H1 (cell line): ENCODE results near the gene FOXJ2. TPM values are rescaled to one million over a fixed set of nuclear protein-coding genes. Genes with fewer than 3 reads are reported as not detected.

Experiments
- CTCF ChIA-PET: fragments of 300-600 bp; sonication (Branson Sonifier 250); formaldehyde crosslinking; loops from one replicate; lab custom pipeline; 2021; ENCODE audit not compliant: partially characterized antibody; lab: Charles Lee
- POLR2A ChIA-PET: fragments of 300-600 bp; sonication (Branson Sonifier 250); formaldehyde crosslinking; loops from one replicate; lab custom pipeline; 2021; ENCODE audit warnings: inconsistent platforms; ENCODE audit not compliant: partially characterized antibody; lab: Charles Lee
- DNase-seq, 2 experiments: peaks; one replicate each; pipeline versions ENCODE4 v3.0.0 to v3.0.0-alpha.2; 2010 to 2022; ENCODE audit warnings: low spot score in 2 of 2, low read depth in 1 of 2, mixed read lengths in 1 of 2
- FAIRE-seq: peaks from 2 replicates; lab custom pipeline; 2011; peaks lifted over from hg19 to GRCh38; lab: Jason Lieb, UNC
- H2AFZ ChIP-seq: 2 replicates; pipeline ENCODE4 v1.8.1; 2012; ENCODE audit warnings: low read length, inconsistent platforms
- H2AK5ac ChIP-seq: 2 replicates; pipeline ENCODE4 v1.6.1; 2013; ENCODE audit warnings: low read depth, low read length
- H2BK120ac ChIP-seq: replicated peaks from 2 replicates; pipeline ENCODE3; 2013; ENCODE audit warnings: low read depth, low read length, inconsistent platforms
- H2BK12ac ChIP-seq: 2 replicates; pipeline ENCODE4 v1.6.1; 2013; ENCODE audit warnings: low read depth, low read length
- H2BK15ac ChIP-seq: 2 replicates; pipeline ENCODE4 v1.6.1; 2013; ENCODE audit warnings: low read length
- H2BK20ac ChIP-seq: 2 replicates; pipeline ENCODE4 v1.6.1; 2013; ENCODE audit warnings: low read length
- H2BK5ac ChIP-seq: 2 replicates; pipeline ENCODE4 v1.6.1; 2013; ENCODE audit warnings: low read depth, low read length
- H3K14ac ChIP-seq: 2 replicates; pipeline ENCODE4 v1.6.1; 2013; ENCODE audit warnings: inconsistent platforms; ENCODE audit not compliant: insufficient read length
- H3K18ac ChIP-seq: 2 replicates; pipeline ENCODE4 v1.6.1; 2013; ENCODE audit warnings: low read length; ENCODE audit errors: extremely low read depth
- H3K23ac ChIP-seq: 2 replicates; pipeline ENCODE4 v1.6.1; 2013; ENCODE audit warnings: inconsistent platforms; ENCODE audit not compliant: insufficient read length
- H3K23me2 ChIP-seq: 2 replicates; pipeline ENCODE4 v1.6.1; 2013; ENCODE audit warnings: low read depth, low read length
- H3K27ac ChIP-seq: 2 replicates; pipeline ENCODE4 v1.6.1; 2011; ENCODE audit warnings: low read depth, low read length, inconsistent platforms
- H3K27me3 ChIP-seq, 4 experiments: replicated peaks in 1 of 4; 1 replicate in 1 of 4; 2 replicates in 3 of 4; pipeline versions ENCODE4 v1.6.1 to v1.8.1; 2011 to 2013; ENCODE audit warnings: low read length in 3 of 4, mild to moderate bottlenecking in 3 of 4, inconsistent platforms in 2 of 4, mixed read lengths in 2 of 4, moderate library complexity in 1 of 4; ENCODE audit not compliant: control insufficient read depth in 3 of 4, insufficient read depth in 3 of 4; ENCODE audit errors: extremely low read depth in 1 of 4
- H3K36me3 ChIP-seq, 4 experiments: 2 replicates each; pipeline versions ENCODE4 v1.6.1 to v1.8.1; 2011 to 2013; ENCODE audit warnings: mild to moderate bottlenecking in 4 of 4, low read length in 3 of 4, moderate library complexity in 2 of 4, control low read depth in 1 of 4, inconsistent platforms in 1 of 4; ENCODE audit not compliant: insufficient read depth in 4 of 4, control insufficient read depth in 2 of 4
- H3K4ac ChIP-seq: replicated peaks from 2 replicates; pipeline ENCODE3; 2013; ENCODE audit warnings: low read length, low read depth, mixed read lengths, inconsistent platforms; ENCODE audit not compliant: insufficient read length
- H3K4me1 ChIP-seq, 4 experiments: replicated peaks in 1 of 4; 1 replicate in 1 of 4; 2 replicates in 3 of 4; pipeline versions ENCODE4 v1.6.1 to v1.8.1; 2011 to 2013; ENCODE audit warnings: low read length in 3 of 4, inconsistent platforms in 2 of 4, mixed read lengths in 1 of 4; ENCODE audit not compliant: insufficient read depth in 4 of 4, control insufficient read depth in 3 of 4
- H3K4me2 ChIP-seq, 2 experiments: 2 replicates each; pipeline versions ENCODE4 v1.6.1 to v1.8.1; 2011 to 2013; ENCODE audit warnings: low read depth in 2 of 2, low read length in 2 of 2, control low read depth in 1 of 2, inconsistent platforms in 1 of 2, mild to moderate bottlenecking in 1 of 2; ENCODE audit not compliant: insufficient read depth in 1 of 2
- H3K4me3 ChIP-seq, 4 experiments: fragments of 200-600, 300-600 bp in 1 of 4; sonication (generic), shearing (Covaris generic), sonication (Bioruptor Twin) in 1 of 4; 2 replicates each; pipeline versions ENCODE4 v1.5.1 to v1.8.1; 2011 to 2016; ENCODE audit warnings: low read length in 4 of 4, low read depth in 3 of 4, control low read depth in 2 of 4, inconsistent platforms in 2 of 4, mild to moderate bottlenecking in 2 of 4, mixed read lengths in 1 of 4, moderate library complexity in 1 of 4; ENCODE audit not compliant: insufficient read depth in 2 of 4; ENCODE audit errors: extremely low read depth in 1 of 4
- H3K56ac ChIP-seq: replicated peaks from 2 replicates; pipeline ENCODE3; 2013; ENCODE audit warnings: low read depth, mild to moderate bottlenecking, mixed read lengths, low read length, inconsistent platforms; ENCODE audit not compliant: insufficient read length
- H3K79me1 ChIP-seq: 2 replicates; pipeline ENCODE4 v1.6.1; 2013; ENCODE audit warnings: low read depth, low read length, control low read depth
- H3K79me2 ChIP-seq, 2 experiments: 2 replicates each; pipeline versions ENCODE4 v1.6.1 to v1.8.1; 2012 to 2013; ENCODE audit warnings: low read length in 2 of 2, mild to moderate bottlenecking in 2 of 2, inconsistent platforms in 1 of 2; ENCODE audit not compliant: insufficient read depth in 2 of 2, control insufficient read depth in 1 of 2
- H3K9ac ChIP-seq, 4 experiments: replicated peaks in 1 of 4; 1 replicate in 1 of 4; 2 replicates in 3 of 4; pipeline versions ENCODE4 v1.6.1 to v1.8.1; 2011 to 2013; ENCODE audit warnings: low read depth in 3 of 4, low read length in 3 of 4, control low read depth in 2 of 4, mild to moderate bottlenecking in 2 of 4, moderate library complexity in 2 of 4, inconsistent platforms in 1 of 4; ENCODE audit errors: extremely low read depth in 1 of 4
- H3K9me3 ChIP-seq, 2 experiments: 2 replicates each; pipeline versions ENCODE4 v1.6.1 to v1.8.1; 2012 to 2013; ENCODE audit warnings: mild to moderate bottlenecking in 2 of 2, moderate library complexity in 2 of 2, control low read depth in 1 of 2, inconsistent platforms in 1 of 2, low read depth in 1 of 2, low read length in 1 of 2, mixed read lengths in 1 of 2; ENCODE audit not compliant: insufficient read depth in 2 of 2
- H4K20me1 ChIP-seq, 2 experiments: replicated peaks in 1 of 2; 2 replicates each; pipeline versions ENCODE3 to v1.8.1; 2011 to 2013; ENCODE audit warnings: inconsistent platforms in 2 of 2, low read length in 2 of 2, mild to moderate bottlenecking in 1 of 2; ENCODE audit not compliant: insufficient read depth in 2 of 2, control insufficient read depth in 1 of 2
- H4K5ac ChIP-seq: 2 replicates; pipeline ENCODE4 v1.6.1; 2013; ENCODE audit warnings: low read length, low read depth, mixed read lengths, inconsistent platforms; ENCODE audit not compliant: insufficient read length
- H4K8ac ChIP-seq: 2 replicates; pipeline ENCODE4 v1.8.0; 2013; ENCODE audit warnings: mild to moderate bottlenecking, moderate library complexity, low read length, inconsistent platforms; ENCODE audit not compliant: insufficient read depth; ENCODE audit errors: extremely low read depth
- H4K91ac ChIP-seq: replicated peaks from 2 replicates; pipeline ENCODE3; 2013; ENCODE audit warnings: low read length, mixed read lengths, inconsistent platforms; ENCODE audit not compliant: insufficient read length
- ASH2L ChIP-seq: fragments of 200-600, 300-600 bp; sonication (generic); IDR thresholded peaks from one replicate; pipeline ENCODE4 v1.7.1; 2017; ENCODE audit warnings: low read length
- ATF2 ChIP-seq: IDR thresholded peaks from 2 replicates; pipeline ENCODE4 v1.6.1; 2012; ENCODE audit warnings: low read length, inconsistent platforms
- ATF3 ChIP-seq: IDR thresholded peaks from 2 replicates; pipeline ENCODE4 v1.6.1; 2011; ENCODE audit warnings: low read depth, mild to moderate bottlenecking, low read length; ENCODE audit not compliant: insufficient read depth
- EP300 ChIP-seq, 2 experiments: IDR thresholded peaks; 1 replicate in 1 of 2; 2 replicates in 1 of 2; pipeline ENCODE4 v1.6.1; 2011 to 2012; ENCODE audit warnings: low read depth in 2 of 2, low read length in 2 of 2, mild to moderate bottlenecking in 2 of 2, borderline replicate concordance in 1 of 2, inconsistent platforms in 1 of 2, moderate library complexity in 1 of 2
- JUN ChIP-seq: IDR thresholded peaks from 2 replicates; pipeline ENCODE4 v1.6.1; 2011; ENCODE audit warnings: low read depth, mild to moderate bottlenecking, improper control_type of control experiment, low read length
- KDM1A ChIP-seq: fragments of 200-600, 300-600 bp; sonication (generic); IDR thresholded peaks from 2 replicates; pipeline ENCODE4 v1.7.1; 2016; ENCODE audit warnings: mild to moderate bottlenecking, low read length, borderline replicate concordance
- SIX5 ChIP-seq: IDR thresholded peaks from 2 replicates; pipeline ENCODE4 v1.6.1; 2011; ENCODE audit warnings: mild to moderate bottlenecking, low read depth, low read length
- WGBS, 2 experiments: shearing (Covaris generic) in 1 of 2; methylation state at CpG; one replicate each; pipeline versions ENCODE4 v1.1.6 to v1.1.7; 2013 to 2015; ENCODE audit warnings: low lambda C conversion rate in 2 of 2, mixed read lengths in 2 of 2, inconsistent platforms in 1 of 2, low coverage in 1 of 2, missing lambda C conversion rate in 1 of 2; ENCODE audit not compliant: insufficient replicate concordance in 2 of 2, insufficient coverage in 1 of 2, insufficient read length in 1 of 2; ENCODE audit errors: extremely low coverage in 1 of 2, missing lambda C conversion rate in 1 of 2; 5-methylcytosine and 5-hydroxymethylcytosine counted together
- polyA plus RNA-seq, 7 experiments: library from polyadenylated mRNA; depleted of rRNA in 3 of 7; stranded (reverse) in 5 of 7; unstranded in 2 of 7; fragments of >200 nt in 5 of 7; fragments of 200-250 nt in 2 of 7; gene quantifications; 1 replicate in 5 of 7; 2 replicates in 1 of 7; 4 replicates in 1 of 7; pipeline versions ENCODE4 v1.2.1 to v1.2.3, GENCODE V29; 2011 to 2013; ENCODE audit warnings: missing spikeins in 2 of 7, mixed read lengths in 2 of 7
- total RNA-seq: library from RNA; stranded (reverse); fragmentation: NEBNext Ultra II Directional; extraction: Animal tissue kit (Norgen Biotek cat#: 25700); gene quantifications from 2 replicates; pipeline ENCODE4 v1.2.1, GENCODE V29; 2021
- TF ChIP-seq, protein P1 (sequence below), 3 experiments: IDR thresholded peaks; 1 replicate in 2 of 3; 2 replicates in 1 of 3; pipeline versions ENCODE4 v1.5.1 to v1.6.1; 2011; ENCODE audit warnings: low read length in 3 of 3, mild to moderate bottlenecking in 3 of 3, inconsistent platforms in 2 of 3, low read depth in 1 of 3, moderate library complexity in 1 of 3; ENCODE audit not compliant: insufficient read depth in 1 of 3; ENCODE audit errors: control extremely low read depth in 1 of 3

FOXJ2 gene
- total and polyA plus RNA-seq, 2 of the 8 experiments (the other 6 are each of a cell fraction or from before 2014, with no cell fraction given): 4.2 to 9.3 TPM

DNA sequence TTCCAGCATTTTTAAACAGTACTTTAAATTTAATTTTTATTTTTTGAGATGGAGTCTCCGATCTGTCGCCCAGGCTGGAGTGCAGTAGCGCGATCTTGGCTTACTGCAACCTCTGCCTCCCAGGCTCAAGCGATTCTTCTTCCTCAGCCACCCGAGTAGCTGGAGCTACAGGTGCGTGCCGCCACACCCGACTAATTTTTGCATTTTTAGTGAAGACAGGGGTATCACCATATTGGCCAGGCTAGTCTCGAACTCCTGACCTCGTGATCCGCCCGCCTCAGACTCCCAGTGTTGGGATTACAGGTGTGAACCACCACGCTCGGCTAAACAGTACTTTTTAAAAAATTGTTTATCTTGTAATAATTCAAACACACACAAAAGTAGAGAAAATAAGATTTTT, 4.2 kb upstream of the FOXJ2 start:
- H2BK20ac ChIP-seq: no peak overlapping the region
- no peak overlapping the region for H2BK5ac ChIP-seq
- H3K79me1 ChIP-seq: no peaks in the 10 kb centered on the region
- H3K9ac ChIP-seq: no peak overlapping the region
- no peak overlapping the region for H3K23ac ChIP-seq
- H3K4me1 ChIP-seq: peaks cover 0 to 3% (median 2%) of the 10 kb centered on the region in 4 experiments; a peak in 3 of 7 replicates
- H4K20me1 ChIP-seq: peaks cover 0 to 2% of the 10 kb centered on the region in 2 experiments
- peaks cover 21% of the 10 kb centered on the region for H3K23me2 ChIP-seq
- no peak overlapping the region for H4K5ac ChIP-seq
- no peak for FAIRE-seq
- H3K27ac ChIP-seq: no peak overlapping the region
- no peak overlapping the region; the same call in 1 of the 2 replicates for H2BK15ac ChIP-seq
- POLR2A ChIA-PET: no interaction called here
- no peak overlapping the region for H3K4ac ChIP-seq
- H2BK120ac ChIP-seq: no peak overlapping the region
- H3K9me3 ChIP-seq: no peaks in the 10 kb centered on the region
- H3K4me3 ChIP-seq: peak overlapping the region in 1 of 4 experiments; percentile 70; a peak in 1 of 8 replicates
- no peak for DNase-seq
- H3K56ac ChIP-seq: no peak overlapping the region
- WGBS, 2 experiments: 93% methylated on average over 15 of the region's 15 CpGs; no CpG with 5 or more reads in 1 of the 2 experiments
- CTCF ChIA-PET: interaction anchor here (0.7 to 1.3 kb wide), 3 partner anchors 16 to 67 kb away, joined by 3 to 5 read pairs (median 3); no protein-coding TSS in a partner anchor
- no peak overlapping the region for H2BK12ac ChIP-seq
- H3K27me3 ChIP-seq: no peaks in the 10 kb centered on the region
- no peak overlapping the region for H3K14ac ChIP-seq
- H3K4me2 ChIP-seq: peak overlapping the region in 1 of 2 experiments; percentile 73; a peak in 1 of 4 replicates
- H2AK5ac ChIP-seq: no peak overlapping the region
- no peak overlapping the region for H3K18ac ChIP-seq
- H4K91ac ChIP-seq: no peak overlapping the region
- no peak overlapping the region for H4K8ac ChIP-seq
- H3K79me2 ChIP-seq: no peaks in the 10 kb centered on the region
- no peaks in the 10 kb centered on the region for H3K36me3 ChIP-seq
- H2AFZ ChIP-seq: no peak overlapping the region
- no peak for TF ChIP-seq SIX5
- TF ChIP-seq KDM1A: no peak
- TF ChIP-seq, protein P1, sequence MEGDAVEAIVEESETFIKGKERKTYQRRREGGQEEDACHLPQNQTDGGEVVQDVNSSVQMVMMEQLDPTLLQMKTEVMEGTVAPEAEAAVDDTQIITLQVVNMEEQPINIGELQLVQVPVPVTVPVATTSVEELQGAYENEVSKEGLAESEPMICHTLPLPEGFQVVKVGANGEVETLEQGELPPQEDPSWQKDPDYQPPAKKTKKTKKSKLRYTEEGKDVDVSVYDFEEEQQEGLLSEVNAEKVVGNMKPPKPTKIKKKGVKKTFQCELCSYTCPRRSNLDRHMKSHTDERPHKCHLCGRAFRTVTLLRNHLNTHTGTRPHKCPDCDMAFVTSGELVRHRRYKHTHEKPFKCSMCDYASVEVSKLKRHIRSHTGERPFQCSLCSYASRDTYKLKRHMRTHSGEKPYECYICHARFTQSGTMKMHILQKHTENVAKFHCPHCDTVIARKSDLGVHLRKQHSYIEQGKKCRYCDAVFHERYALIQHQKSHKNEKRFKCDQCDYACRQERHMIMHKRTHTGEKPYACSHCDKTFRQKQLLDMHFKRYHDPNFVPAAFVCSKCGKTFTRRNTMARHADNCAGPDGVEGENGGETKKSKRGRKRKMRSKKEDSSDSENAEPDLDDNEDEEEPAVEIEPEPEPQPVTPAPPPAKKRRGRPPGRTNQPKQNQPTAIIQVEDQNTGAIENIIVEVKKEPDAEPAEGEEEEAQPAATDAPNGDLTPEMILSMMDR (IDR thresholded peaks at IDR 0.05; ENCODE audit: control extremely low read depth in 1 of 3, insufficient read depth in 1 of 3, low read depth in 1 of 3, low read length in 3 of 3): no peak
- no peak for TF ChIP-seq ASH2L
- no peak for TF ChIP-seq JUN
- TF ChIP-seq ATF2: no peak
- no peak for TF ChIP-seq ATF3
- no peak for TF ChIP-seq EP300 (IDR thresholded peaks at IDR 0.05; ENCODE audit: borderline replicate concordance in 1 of 2, low read depth in 2 of 2, low read length in 2 of 2)
